HCT116 (cell line): ENCODE data around the gene EMC1. TPM values are rescaled to one million over a fixed set of nuclear protein-coding genes. Genes with fewer than 3 reads are reported as not detected.

Source experiments
- ATAC-seq: fragments of 200-7000 bp; cut with Tn5 transposase; 2 replicates; pipeline ENCODE4 v1.9.1; 2020; ENCODE audit warnings: mild to moderate bottlenecking, moderate library complexity
- BruUV-seq: library from RNA; stranded (reverse); fragments of 400-500 nt; replicated peaks from 2 replicates; lab custom pipeline; 2021; lab: Mats Ljungman, UMichigan
- CTCF ChIA-PET: fragments of 300-600 bp; sonication (Branson Sonifier 250); formaldehyde crosslinking; loops from one replicate; lab custom pipeline; 2021; ENCODE audit warnings: antibody characterized with exemption; lab: Charles Lee
- POLR2A ChIA-PET: fragments of 300-600, 350-600 bp; sonication (Branson Sonifier 250); formaldehyde crosslinking; loops from one replicate; lab custom pipeline; 2021; ENCODE audit warnings: antibody characterized with exemption; lab: Charles Lee
- RAD21 ChIA-PET, 2 experiments: fragments of 300-600 bp; sonication (Branson Sonifier 250); formaldehyde crosslinking; loops; one replicate each; lab custom pipeline; 2023; ENCODE audit warnings: low total read pairs in 2 of 2; ENCODE audit not compliant: uncharacterized antibody in 2 of 2, unreplicated experiment in 2 of 2, low non-redundant PET in 1 of 2; lab: Charles Lee
- DNase-seq: peaks from one replicate; pipeline ENCODE4 v3.0.0-alpha.2; 2010; ENCODE audit warnings: low read depth, low spot score
- H2AFZ ChIP-seq: fragments of 200-600 bp; shearing (Covaris generic), sonication (generic); 2 replicates; pipeline ENCODE4 v1.6.1; 2017; ENCODE audit warnings: low read depth, mixed run types, mixed read lengths, antibody characterized with exemption, low read length; ENCODE audit not compliant: poor library complexity, severe bottlenecking
- H3K27ac ChIP-seq: 2 replicates; pipeline ENCODE4 v1.5.1; 2012; ENCODE audit warnings: low read depth, low read length
- H3K27me3 ChIP-seq: fragments of 200-600 bp; sonication (generic); 2 replicates; pipeline ENCODE4 v1.6.1; 2016; ENCODE audit warnings: mixed run types, low read length, mixed read lengths; ENCODE audit not compliant: insufficient read depth
- H3K36me3 ChIP-seq, 2 experiments: fragments of 200-500 bp in 1 of 2; fragments of 200-600 bp in 1 of 2; sonication (Bioruptor generic) in 1 of 2; sonication (generic) in 1 of 2; 2 replicates each; pipeline versions ENCODE4 v1.5.1 to v1.6.1; 2014 to 2016; ENCODE audit warnings: low read length in 2 of 2, inconsistent platforms in 1 of 2, mixed read lengths in 1 of 2, mixed run types in 1 of 2; ENCODE audit not compliant: insufficient read depth in 2 of 2, control insufficient read depth in 1 of 2
- H3K4me1 ChIP-seq, 2 experiments: fragments of 200-600 bp in 1 of 2; sonication (generic) in 1 of 2; 2 replicates each; pipeline versions ENCODE4 v1.5.1 to v1.6.1; 2012 to 2017; ENCODE audit warnings: low read length in 2 of 2, inconsistent platforms in 1 of 2, mild to moderate bottlenecking in 1 of 2, mixed read lengths in 1 of 2, mixed run types in 1 of 2, moderate library complexity in 1 of 2; ENCODE audit not compliant: insufficient read depth in 2 of 2, control insufficient read depth in 1 of 2
- H3K4me2 ChIP-seq: fragments of 200-600 bp; sonication (generic); 2 replicates; pipeline ENCODE4 v1.6.1; 2017; ENCODE audit warnings: mixed run types, low read length, mixed read lengths
- H3K4me3 ChIP-seq, 2 experiments: fragments of 200-600 bp in 1 of 2; sonication (generic) in 1 of 2; replicated peaks in 1 of 2; 2 replicates each; pipeline ENCODE4 v1.5.1; 2011 to 2016; ENCODE audit warnings: low read length in 2 of 2, control low read depth in 1 of 2, low read depth in 1 of 2, mild to moderate bottlenecking in 1 of 2, mixed read lengths in 1 of 2, mixed run types in 1 of 2
- H3K79me2 ChIP-seq: fragments of 200-600 bp; sonication (generic); 2 replicates; pipeline ENCODE4 v1.6.1; 2017; ENCODE audit warnings: mild to moderate bottlenecking, mixed run types, low read length, moderate library complexity, mixed read lengths; ENCODE audit not compliant: insufficient read depth
- H3K9ac ChIP-seq: fragments of 200-600 bp; sonication (generic); 2 replicates; pipeline ENCODE4 v1.6.1; 2016; ENCODE audit warnings: low read length, mixed read lengths
- H3K9me2 ChIP-seq: fragments of 200-600 bp; sonication (generic), shearing (Covaris generic); 2 replicates; pipeline ENCODE4 v1.6.1; 2017; ENCODE audit warnings: mixed run types, mild to moderate bottlenecking, moderate library complexity; ENCODE audit not compliant: insufficient read depth
- H3K9me3 ChIP-seq, 2 experiments: fragments of 200-500 bp in 1 of 2; fragments of 200-600 bp in 1 of 2; sonication (Bioruptor generic) in 1 of 2; sonication (generic) in 1 of 2; 2 replicates each; pipeline ENCODE4 v1.6.1; 2014 to 2017; ENCODE audit warnings: low read length in 2 of 2, mixed read lengths in 2 of 2, inconsistent platforms in 1 of 2, low read depth in 1 of 2, mild to moderate bottlenecking in 1 of 2, mixed run types in 1 of 2, moderate library complexity in 1 of 2; ENCODE audit not compliant: control insufficient read depth in 1 of 2, insufficient read depth in 1 of 2
- H4K20me1 ChIP-seq: fragments of 200-600 bp; sonication (generic), shearing (Covaris generic); 2 replicates; pipeline ENCODE4 v1.6.1; 2017; ENCODE audit warnings: mixed run types, mild to moderate bottlenecking, moderate library complexity; ENCODE audit not compliant: insufficient read depth
- CBX3 ChIP-seq: IDR thresholded peaks from 2 replicates; pipeline ENCODE4 v1.6.1; 2012; ENCODE audit warnings: low read depth
- CEBPB ChIP-seq: IDR thresholded peaks from 2 replicates; pipeline ENCODE4 v1.6.1; 2012; ENCODE audit warnings: low read depth
- EGR1 ChIP-seq: IDR thresholded peaks from 2 replicates; pipeline ENCODE4 v1.6.1; 2012; ENCODE audit warnings: low read depth
- ELF1 ChIP-seq: IDR thresholded peaks from 2 replicates; pipeline ENCODE4 v1.6.1; 2012; ENCODE audit warnings: low read depth, borderline replicate concordance
- EZH2 ChIP-seq: fragments of 200-600 bp; sonication (generic); IDR thresholded peaks from 2 replicates; pipeline ENCODE4 v1.6.1; 2017; ENCODE audit warnings: antibody characterized with exemption, mixed run types
- EZH2phosphoT487 ChIP-seq: fragments of 200-600 bp; IDR thresholded peaks from 2 replicates; pipeline ENCODE4 v1.6.1; 2018; ENCODE audit warnings: antibody characterized with exemption, borderline replicate concordance
- FOSL1 ChIP-seq: IDR thresholded peaks from 2 replicates; pipeline ENCODE4 v1.6.1; 2012; ENCODE audit warnings: low read depth
- SIN3A ChIP-seq: IDR thresholded peaks from 2 replicates; pipeline ENCODE4 v1.6.1; 2012; ENCODE audit warnings: low read depth
- SP1 ChIP-seq: IDR thresholded peaks from 2 replicates; pipeline ENCODE4 v1.6.1; 2012; ENCODE audit warnings: low read depth
- SRF ChIP-seq: IDR thresholded peaks from 2 replicates; pipeline ENCODE4 v1.6.1; 2012; ENCODE audit warnings: low read depth
- TCF7L2 ChIP-seq: IDR thresholded peaks from 2 replicates; pipeline ENCODE4 v1.7.0; 2011; ENCODE audit warnings: borderline replicate concordance, inconsistent platforms; ENCODE audit not compliant: insufficient read depth, insufficient read length; ENCODE audit errors: extremely low read depth
- ZFX ChIP-seq: fragments of 450-650 bp; IDR thresholded peaks from 2 replicates; pipeline ENCODE4 v1.6.1; 2017
- ZNF274 ChIP-seq: fragments of 200-500 bp; sonication (Bioruptor generic); IDR thresholded peaks from 2 replicates; pipeline ENCODE4 v1.6.1; 2014; ENCODE audit warnings: mild to moderate bottlenecking, low read depth, low read length, inconsistent platforms
- intact Hi-C: fragments of 100-400 bp; cut with micrococcal nuclease; formaldehyde crosslinking; loops from 2 replicates; pipeline ENCODE4 v1.10.0; 2022
- total RNA-seq: library from RNA; stranded (reverse); gene quantifications from one replicate; pipeline ENCODE4 v1.2.1, GENCODE V29; 2021; ENCODE audit not compliant: unreplicated experiment
- TF ChIP-seq, protein P1 (sequence below): IDR thresholded peaks from 2 replicates; pipeline ENCODE4 v1.6.1; 2012
- TF ChIP-seq, protein P2 (sequence below): IDR thresholded peaks from 2 replicates; pipeline ENCODE4 v1.6.1; 2012

EMC1 gene
- total RNA-seq, 1 experiment from 2014 or later, result 66.6 TPM

DNA sequence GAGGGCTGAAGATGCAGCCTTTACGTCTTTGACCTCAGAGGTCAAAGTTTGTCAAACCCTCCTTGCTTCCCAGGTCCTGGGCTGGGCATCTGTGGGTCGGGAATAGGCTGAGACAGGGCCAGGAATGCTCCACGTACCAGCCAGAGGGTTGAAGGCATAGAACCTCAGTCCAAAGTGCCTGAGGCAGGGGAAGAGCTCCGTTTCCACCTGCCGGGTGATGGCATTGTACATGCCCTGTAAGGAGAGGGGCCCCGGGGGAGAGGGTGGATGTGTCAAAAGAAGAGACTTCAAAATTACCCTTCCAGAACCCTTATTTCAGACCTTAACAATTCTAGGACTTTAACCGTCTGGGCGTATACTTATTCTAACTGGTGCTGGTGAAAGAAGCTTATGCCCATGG, 33.6 kb upstream of the EMC1 start:
- Histone ChIP-seq H3K27me3 (no peaks in the 10 kb centered on the region), H3K27ac (no peak overlapping the region), H3K4me2 (no peak overlapping the region), H3K4me1 (peaks cover 0 to 5% of the 10 kb centered on the region in 2 experiments; a peak in 1 of 4 replicates), H4K20me1 (no peaks in the 10 kb centered on the region), H3K9me2 (no peaks in the 10 kb centered on the region), H3K9me3 (no peaks in the 10 kb centered on the region), H3K9ac (no peak overlapping the region), H3K4me3 (no peak overlapping the region)
- ChIA-PET RAD21 (no interaction called here), POLR2A (no interaction called here), CTCF (interaction anchor here (0.6 kb wide), 1 partner anchor 15 kb away, joined by 3 read pairs; no protein-coding TSS in a partner anchor)
- intact Hi-C loops, result no loop called here
- DNase-seq, result no peak
- no TSS peak for BruUV-seq
- TF ChIP-seq EZH2 (no peak), SP1 (no peak), FOSL1 (no peak), CEBPB (no peak), ELF1 (no peak), CBX3 (no peak), ZFX (no peak)
- TF ChIP-seq, protein P1, sequence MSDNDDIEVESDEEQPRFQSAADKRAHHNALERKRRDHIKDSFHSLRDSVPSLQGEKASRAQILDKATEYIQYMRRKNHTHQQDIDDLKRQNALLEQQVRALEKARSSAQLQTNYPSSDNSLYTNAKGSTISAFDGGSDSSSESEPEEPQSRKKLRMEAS, result no peak
- TF ChIP-seq, all 23 proteins: peak for 0
- H2AFZ ChIP-seq, result no peak overlapping the region
- H3K79me2 ChIP-seq, result no peaks in the 10 kb centered on the region
- H3K36me3 ChIP-seq, result no peaks in the 10 kb centered on the region
- no peak for ATAC-seq

DNA sequence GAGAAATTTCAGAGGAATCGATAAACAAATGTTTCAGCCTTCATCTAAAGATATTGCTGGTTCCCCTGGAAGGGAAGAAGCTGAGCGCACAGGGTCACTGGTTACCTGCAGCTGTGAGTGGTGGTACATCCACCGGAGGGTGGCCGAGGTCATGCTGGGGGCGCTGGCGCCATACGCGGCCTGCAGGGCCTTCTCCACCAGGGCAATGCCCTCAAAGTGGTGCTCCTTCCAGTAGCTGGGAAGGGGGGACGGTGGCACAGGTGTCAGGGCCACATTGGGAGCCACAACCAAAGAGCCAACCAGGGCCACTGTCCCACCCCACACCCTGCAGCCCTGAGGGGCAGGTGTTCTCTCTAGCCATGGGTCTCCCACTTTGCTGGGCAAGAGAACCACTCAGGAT, 32.6 kb upstream of the EMC1 start:
- Histone ChIP-seq H3K4me3 (no peak overlapping the region), H4K20me1 (no peaks in the 10 kb centered on the region), H2AFZ (no peak overlapping the region), H3K9ac (no peak overlapping the region), H3K36me3 (no peaks in the 10 kb centered on the region), H3K9me3 (no peaks in the 10 kb centered on the region), H3K9me2 (no peaks in the 10 kb centered on the region), H3K4me2 (no peak overlapping the region), H3K27ac (no peak overlapping the region), H3K27me3 (no peaks in the 10 kb centered on the region), H3K4me1 (peaks cover 0 to 1% of the 10 kb centered on the region in 2 experiments; a peak in 1 of 4 replicates), H3K79me2 (no peaks in the 10 kb centered on the region)
- no peak for DNase-seq
- TF ChIP-seq ZFX, result no peak
- TF ChIP-seq SP1, result no peak
- no peak for TF ChIP-seq FOSL1
- TF ChIP-seq, protein P1, result no peak
- TF ChIP-seq TCF7L2, result no peak
- TF ChIP-seq, protein P2, sequence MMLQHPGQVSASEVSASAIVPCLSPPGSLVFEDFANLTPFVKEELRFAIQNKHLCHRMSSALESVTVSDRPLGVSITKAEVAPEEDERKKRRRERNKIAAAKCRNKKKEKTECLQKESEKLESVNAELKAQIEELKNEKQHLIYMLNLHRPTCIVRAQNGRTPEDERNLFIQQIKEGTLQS, result no peak
- TF ChIP-seq EZH2phosphoT487, result no peak
- no peak for TF ChIP-seq EGR1
- TF ChIP-seq CBX3, result no peak
- no peak for TF ChIP-seq SRF
- TF ChIP-seq ZNF274, result no peak
- no peak for TF ChIP-seq SIN3A
- intact Hi-C loops, result no loop called here
- ChIA-PET RAD21 (no interaction called here), POLR2A (no interaction called here), CTCF (no interaction called here)
- no peak for ATAC-seq
- no TSS peak for BruUV-seq
